Kidney (tissue), 14 donors: Measurements from ENCODE around the gene PCDHGB1. TPM values are rescaled to one million over a fixed set of nuclear protein-coding genes. Genes with fewer than 3 reads are reported as not detected.

Source experiments
- DNase-seq, 5 donors: peaks; one replicate each; pipeline ENCODE4 v3.0.0-alpha.2; 2013 to 2020
- FAIRE-seq: peaks from 2 replicates; lab custom pipeline; 2012; peaks lifted over from hg19 to GRCh38; lab: Jason Lieb, UNC
- H3K27ac ChIP-seq, 2 donors: one replicate each; pipeline ENCODE4 v1.7.0; 2013; ENCODE audit warnings: low read depth in 2 of 2, low read length in 2 of 2, inconsistent platforms in 1 of 2
- H3K27me3 ChIP-seq: one replicate; pipeline ENCODE4 v1.7.1; 2013; ENCODE audit warnings: low read length, inconsistent platforms; ENCODE audit not compliant: control insufficient read depth, insufficient read depth
- H3K36me3 ChIP-seq, 3 donors: one replicate each; pipeline versions ENCODE4 v1.7.0 to v1.7.1; 2013; ENCODE audit warnings: low read length in 3 of 3, control low read depth in 1 of 3, inconsistent platforms in 1 of 3; ENCODE audit not compliant: insufficient read depth in 3 of 3, control insufficient read depth in 2 of 3
- H3K4me1 ChIP-seq, 3 donors: one replicate each; pipeline versions ENCODE4 v1.7.0 to v1.7.1; 2013; ENCODE audit warnings: low read length in 3 of 3, inconsistent platforms in 1 of 3, low read depth in 1 of 3; ENCODE audit not compliant: control insufficient read depth in 2 of 3, insufficient read depth in 2 of 3
- H3K4me3 ChIP-seq, 3 donors: one replicate each; pipeline versions ENCODE4 v1.7.0 to v1.8.1; 2013; ENCODE audit warnings: low read length in 3 of 3, control low read depth in 1 of 3, inconsistent platforms in 1 of 3
- H3K9ac ChIP-seq, 3 donors: one replicate each; pipeline versions ENCODE4 v1.7.0 to v1.7.1; 2013; ENCODE audit warnings: low read length in 3 of 3, control low read depth in 1 of 3, inconsistent platforms in 1 of 3
- H3K9me3 ChIP-seq, 3 donors: one replicate each; pipeline versions ENCODE4 v1.7.0 to v1.7.1; 2013; ENCODE audit warnings: low read length in 3 of 3, control low read depth in 1 of 3, inconsistent platforms in 1 of 3; ENCODE audit not compliant: control insufficient read depth in 2 of 3, insufficient read depth in 1 of 3
- intact Hi-C: fragments of 100-400 bp; cut with DNase I; formaldehyde crosslinking; loops from one replicate; pipeline ENCODE4 v1.11.1; 2022
- polyA plus RNA-seq: library from polyadenylated mRNA; stranded (reverse); fragments of 350-450 nt; fragmentation: Illumina TruSeq; extraction: RNeasy Lipid Tissue Mini Kit (QIAGEN cat#74804); gene quantifications from one replicate; pipeline ENCODE4 v1.2.3, GENCODE V29; 2014; ENCODE audit warnings: low read depth, low replicate concordance; ENCODE audit not compliant: insufficient read depth
- total RNA-seq: library from RNA; stranded (reverse); fragmentation: NEBNext Ultra II Directional; extraction: Animal tissue kit (Norgen Biotek cat#: 25700); gene quantifications from one replicate; pipeline ENCODE4 v1.2.1, GENCODE V29; 2021
- TF ChIP-seq, protein P1 (sequence below): IDR thresholded peaks from 3 replicates; pipeline ENCODE4 v1.5.1; 2012; ENCODE audit warnings: mild to moderate bottlenecking, moderate library complexity, borderline replicate concordance; ENCODE audit not compliant: insufficient read depth; ENCODE audit errors: extremely low read depth
- donor health status: control.
- donor health status: control.
- donor health status: control.
- donor health status: control.
- donor health status: control.
- donor health status: DM: yes; HTN: yes; CAD: no.
- donor health status: Normal renal cell carcinoma (clear cell type).

PCDHGB1 gene
- total and polyA plus RNA-seq, 2 donors from 2014 or later = 0.37 to 2.9 TPM

DNA sequence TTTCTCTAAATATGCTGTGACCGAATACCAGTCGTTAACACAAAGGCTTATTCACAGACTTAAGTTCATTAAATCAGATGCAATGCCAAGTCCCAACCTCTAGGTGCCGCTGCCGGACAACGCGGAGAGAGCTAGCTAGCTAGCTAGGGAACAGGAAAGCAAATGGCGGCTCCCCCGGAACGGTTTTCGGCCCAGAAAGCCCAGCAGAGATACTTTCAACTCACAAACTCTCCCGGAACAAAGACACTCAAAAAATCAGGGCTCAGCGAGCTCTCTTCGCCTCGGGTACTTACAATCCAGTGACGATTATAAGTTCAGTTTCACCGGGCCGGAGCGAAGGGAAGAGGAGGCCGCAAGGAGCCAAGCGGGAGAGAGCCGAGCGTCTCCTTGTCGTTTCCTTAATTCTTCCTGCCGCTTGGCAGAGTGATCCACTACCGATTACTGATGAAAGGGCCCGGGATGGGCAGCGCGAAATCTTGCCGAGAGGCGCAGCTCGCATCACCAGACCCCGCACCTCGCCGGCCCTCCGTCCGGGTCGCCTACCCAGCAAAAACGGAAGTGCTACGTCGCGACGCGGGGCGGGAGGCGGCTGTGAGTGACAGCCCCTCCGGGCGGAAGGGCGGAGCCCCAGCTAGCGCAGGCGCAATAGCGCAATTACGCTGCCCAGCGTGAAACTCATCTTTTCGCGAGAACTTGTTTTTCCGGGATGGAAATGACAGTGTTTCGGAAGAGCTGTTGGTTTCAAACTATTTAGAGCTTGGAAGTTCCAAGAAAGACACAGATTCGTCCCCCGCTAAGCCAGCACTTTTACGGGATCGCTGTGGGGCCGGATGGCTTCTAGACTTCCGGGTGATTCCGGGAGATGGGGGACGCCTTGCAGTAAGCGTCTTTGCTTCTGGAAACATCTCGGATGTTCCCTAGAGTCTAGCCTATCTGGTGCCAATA lies 29.4 kb upstream of the PCDHGB1 start, which contains the start of gene TAF7:
Gene TAF7, minus strand, starts transcription at position 560 of the 945 bp plus-strand sequence. CDS start 740 bp downstream, outside the sequence.
- peaks cover 17 to 54% (median 37%) of the 10 kb centered on the region in 3 donors for H3K9me3 ChIP-seq
- H3K9ac ChIP-seq = peak within 1 kb of the TSS; percentile 72 to 92 (median 86)
- TF ChIP-seq, protein P1, sequence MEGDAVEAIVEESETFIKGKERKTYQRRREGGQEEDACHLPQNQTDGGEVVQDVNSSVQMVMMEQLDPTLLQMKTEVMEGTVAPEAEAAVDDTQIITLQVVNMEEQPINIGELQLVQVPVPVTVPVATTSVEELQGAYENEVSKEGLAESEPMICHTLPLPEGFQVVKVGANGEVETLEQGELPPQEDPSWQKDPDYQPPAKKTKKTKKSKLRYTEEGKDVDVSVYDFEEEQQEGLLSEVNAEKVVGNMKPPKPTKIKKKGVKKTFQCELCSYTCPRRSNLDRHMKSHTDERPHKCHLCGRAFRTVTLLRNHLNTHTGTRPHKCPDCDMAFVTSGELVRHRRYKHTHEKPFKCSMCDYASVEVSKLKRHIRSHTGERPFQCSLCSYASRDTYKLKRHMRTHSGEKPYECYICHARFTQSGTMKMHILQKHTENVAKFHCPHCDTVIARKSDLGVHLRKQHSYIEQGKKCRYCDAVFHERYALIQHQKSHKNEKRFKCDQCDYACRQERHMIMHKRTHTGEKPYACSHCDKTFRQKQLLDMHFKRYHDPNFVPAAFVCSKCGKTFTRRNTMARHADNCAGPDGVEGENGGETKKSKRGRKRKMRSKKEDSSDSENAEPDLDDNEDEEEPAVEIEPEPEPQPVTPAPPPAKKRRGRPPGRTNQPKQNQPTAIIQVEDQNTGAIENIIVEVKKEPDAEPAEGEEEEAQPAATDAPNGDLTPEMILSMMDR = peak; percentile 74
- H3K4me3 ChIP-seq = peak within 1 kb of the TSS; percentile 88 to 96 (median 96)
- FAIRE-seq (no peak), DNase-seq (peak; percentile 94 to 98 (median 96))
- H3K4me1 ChIP-seq = peaks cover 0 to 3% (median 2%) of the 10 kb centered on the region in 3 donors
- intact Hi-C loops = no loop called here
- H3K27ac ChIP-seq = peak within 1 kb of the TSS; percentile 85 to 88
- no peaks in the 10 kb centered on the region for H3K27me3 ChIP-seq
- peaks cover 0 to 12% (median 11%) of the 10 kb centered on the region in 3 donors for H3K36me3 ChIP-seq

DNA sequence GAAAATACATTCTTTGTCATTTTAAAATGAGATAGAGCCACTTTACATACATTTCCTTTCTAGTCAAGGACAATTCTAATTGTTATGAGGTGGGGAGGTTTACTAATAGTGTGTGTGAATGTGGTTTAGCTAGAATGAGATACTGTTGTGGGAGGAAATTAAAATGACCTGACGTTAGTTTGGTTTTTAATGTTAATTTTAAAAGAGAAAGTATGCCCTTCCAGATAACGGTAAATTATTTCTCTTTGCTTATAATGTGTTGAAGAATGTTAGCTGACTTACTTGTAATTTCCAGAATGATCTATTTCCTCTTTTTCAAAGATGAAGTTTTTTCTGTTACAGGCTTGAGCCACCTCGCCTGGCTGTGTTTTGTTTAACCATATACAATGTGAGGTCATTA lies 27.6 kb upstream of the PCDHGB1 start:
- FAIRE-seq = no peak
- H3K9me3 ChIP-seq = peaks cover 17 to 38% (median 26%) of the 10 kb centered on the region in 3 donors
- peaks cover 0 to 3% (median 2%) of the 10 kb centered on the region in 3 donors for H3K4me1 ChIP-seq
- intact Hi-C loops = no loop called here
- H3K36me3 ChIP-seq = peaks cover 0 to 12% (median 11%) of the 10 kb centered on the region in 3 donors
- no peak overlapping the region for H3K27ac ChIP-seq
- no peak for DNase-seq
- TF ChIP-seq, protein P1 = no peak
- H3K9ac ChIP-seq = no peak overlapping the region
- H3K4me3 ChIP-seq = no peak overlapping the region
- H3K27me3 ChIP-seq = no peaks in the 10 kb centered on the region

DNA sequence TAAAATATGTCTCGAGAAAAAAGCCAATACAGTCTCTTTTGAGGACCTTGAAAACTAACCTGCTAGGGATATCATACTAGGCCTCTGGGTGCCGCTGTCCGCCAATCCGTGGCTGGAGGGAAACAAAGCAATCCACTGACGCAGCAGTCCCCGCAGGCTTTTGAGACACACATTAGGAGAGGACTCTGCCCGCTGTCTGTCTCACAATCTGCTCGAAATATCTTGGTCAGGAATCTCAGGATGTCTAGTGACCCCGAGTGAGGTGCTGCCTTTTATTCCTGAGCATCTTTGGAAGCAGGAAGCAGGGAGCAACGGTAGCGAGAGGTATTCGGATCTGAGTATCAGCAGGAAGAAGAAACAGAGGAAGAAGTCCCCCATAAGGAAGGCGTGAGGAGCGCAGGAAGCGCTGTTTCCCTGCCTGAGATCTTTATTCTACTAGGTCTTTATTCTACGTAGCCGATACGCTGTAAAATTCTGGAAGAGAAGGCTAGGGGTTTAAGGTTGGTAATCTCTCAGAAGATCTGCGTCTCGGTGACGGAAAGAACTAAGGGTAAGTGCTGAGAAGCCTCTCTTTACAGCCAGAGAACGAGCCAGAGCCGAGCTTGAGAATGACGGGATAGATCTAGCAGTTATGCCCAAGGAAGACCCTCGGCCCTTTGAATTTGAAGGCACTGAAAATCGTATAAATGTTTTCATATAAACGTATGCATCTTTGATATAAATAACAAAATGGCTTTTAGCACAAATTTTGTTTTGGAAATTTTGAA lies 23.6 kb upstream of the PCDHGB1 start:
- intact Hi-C loops = no loop called here
- no peak overlapping the region for H3K27ac ChIP-seq
- peak overlapping the region; percentile 28 to 63 (median 53) for H3K4me3 ChIP-seq
- H3K4me1 ChIP-seq = no peaks in the 10 kb centered on the region
- no peaks in the 10 kb centered on the region for H3K36me3 ChIP-seq
- H3K27me3 ChIP-seq = no peaks in the 10 kb centered on the region
- FAIRE-seq = no peak
- peak in 4 of 5 donors; percentile 54 to 73 (median 61) for DNase-seq
- TF ChIP-seq, protein P1 = no peak
- H3K9me3 ChIP-seq = peaks cover 0 to 34% (median 11%) of the 10 kb centered on the region in 3 donors
- peak overlapping the region in 1 of 3 donors; percentile 28 for H3K9ac ChIP-seq
